ENCODE measurements around the gene FBXL4.

FBXL4 gene

GRCh38 chr6:98904096-98904495 lies 43.6 kb downstream of the FBXL4 start:
- no peaks in the 10 kb centered on the region for H3K27me3 ChIP-seq (ENCODE audit: control insufficient read depth, insufficient read depth, low read length, poor library complexity, severe bottlenecking)
- H3K9me3 ChIP-seq (ENCODE audit: control insufficient read depth, low read length) = no peaks in the 10 kb centered on the region

GRCh38 chr6:98900706-98901105 lies 47.0 kb downstream of the FBXL4 start:
- no peaks in the 10 kb centered on the region for H3K27me3 ChIP-seq (ENCODE audit: control insufficient read depth, insufficient read depth, low read length, poor library complexity, severe bottlenecking)
- H3K9me3 ChIP-seq (ENCODE audit: control insufficient read depth, low read length) = no peaks in the 10 kb centered on the region
- H3K27ac ChIP-seq (ENCODE audit: insufficient read depth, low read depth, low read length, poor library complexity, severe bottlenecking) = no peak overlapping the region
- no peak overlapping the region for H3K4me3 ChIP-seq (ENCODE audit: insufficient read depth, low read depth, low read length)
- H3K4me1 ChIP-seq (ENCODE audit: control insufficient read depth, insufficient read depth, low read length) = peaks cover 6% of the 10 kb centered on the region
- peaks cover 18% of the 10 kb centered on the region for H3K36me3 ChIP-seq (ENCODE audit: control insufficient read depth, insufficient read depth, low read length)
- 95 to 100% methylated on average over 2 of the region's 2 CpGs for WGBS, 2 experiments

More at GRCh38 chr6:98904096-98904495, 43.6 kb downstream of the FBXL4 start:
- H3K36me3 ChIP-seq (ENCODE audit: control insufficient read depth, insufficient read depth, low read length) = peaks cover 13% of the 10 kb centered on the region
- H3K4me3 ChIP-seq (ENCODE audit: insufficient read depth, low read depth, low read length) = no peak overlapping the region
- H3K4me1 ChIP-seq (ENCODE audit: control insufficient read depth, insufficient read depth, low read length) = no peaks in the 10 kb centered on the region
- H3K27ac ChIP-seq (ENCODE audit: insufficient read depth, low read depth, low read length, poor library complexity, severe bottlenecking) = no peak overlapping the region

DNA sequence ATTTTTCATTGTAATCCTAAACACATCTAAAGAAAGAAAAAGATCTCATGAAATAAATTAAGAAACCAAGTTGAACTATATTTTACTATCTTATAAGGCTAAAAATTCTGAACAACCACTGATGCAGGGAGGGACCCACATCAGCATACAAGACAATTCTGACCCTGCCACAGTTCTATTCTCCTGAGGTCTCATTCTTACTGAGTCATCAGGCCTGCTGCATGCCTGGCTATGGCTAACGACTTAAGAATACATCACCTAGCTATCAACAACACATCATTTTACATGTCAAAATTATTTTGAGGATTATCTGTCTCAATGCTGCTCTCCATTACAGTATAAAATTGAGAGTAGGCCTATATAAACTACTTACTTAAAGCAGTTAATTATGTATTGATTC lies 52.9 kb downstream of the FBXL4 start:
- Histone ChIP-seq H3K36me3 (ENCODE audit: control insufficient read depth, insufficient read depth, low read length) (peaks cover 12% of the 10 kb centered on the region), H3K4me1 (ENCODE audit: control insufficient read depth, insufficient read depth, low read length) (peaks cover 6% of the 10 kb centered on the region), H3K27ac (ENCODE audit: insufficient read depth, low read depth, low read length, poor library complexity, severe bottlenecking) (no peak overlapping the region), H3K27me3 (ENCODE audit: control insufficient read depth, insufficient read depth, low read length, poor library complexity, severe bottlenecking) (no peaks in the 10 kb centered on the region), H3K9me3 (ENCODE audit: control insufficient read depth, low read length) (no peaks in the 10 kb centered on the region), H3K4me3 (ENCODE audit: insufficient read depth, low read depth, low read length) (no peak overlapping the region)
- WGBS, 2 experiments = 60 to 89% methylated on average over 1 of the region's 1 CpG

DNA sequence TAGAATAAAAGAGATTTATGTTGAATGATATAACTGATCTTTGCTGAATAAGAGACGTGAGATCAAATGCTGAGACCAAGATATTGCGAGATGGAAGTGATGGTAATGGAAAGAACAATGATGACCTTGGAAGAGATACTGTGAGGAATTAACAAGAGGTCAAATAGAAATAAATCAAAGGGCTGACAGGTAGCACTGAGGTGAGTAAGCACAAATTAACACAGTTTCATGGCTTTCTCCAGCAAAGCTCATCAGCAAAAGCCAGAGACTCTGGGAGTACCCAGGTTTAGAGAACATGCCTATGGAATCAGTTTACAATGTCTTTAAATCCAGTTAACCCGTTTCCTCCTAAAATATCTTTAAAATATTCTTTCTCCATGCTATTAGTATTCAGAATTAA lies 60.1 kb downstream of the FBXL4 start:
- Histone ChIP-seq H3K27ac (ENCODE audit: insufficient read depth, low read depth, low read length, poor library complexity, severe bottlenecking) (no peak overlapping the region), H3K4me3 (ENCODE audit: insufficient read depth, low read depth, low read length) (no peak overlapping the region), H3K36me3 (ENCODE audit: control insufficient read depth, insufficient read depth, low read length) (no peaks in the 10 kb centered on the region), H3K9me3 (ENCODE audit: control insufficient read depth, low read length) (no peaks in the 10 kb centered on the region), H3K27me3 (ENCODE audit: control insufficient read depth, insufficient read depth, low read length, poor library complexity, severe bottlenecking) (no peaks in the 10 kb centered on the region), H3K4me1 (ENCODE audit: control insufficient read depth, insufficient read depth, low read length) (no peaks in the 10 kb centered on the region)
- WGBS, 2 experiments = 91 to 95% methylated on average over 2 to 3 of the region's 3 CpGs

- Histone ChIP-seq H3K9me3 (ENCODE audit: control insufficient read depth, low read length) (no peaks in the 10 kb centered on the region), H3K4me3 (ENCODE audit: insufficient read depth, low read depth, low read length) (no peak overlapping the region), H3K27me3 (ENCODE audit: control insufficient read depth, insufficient read depth, low read length, poor library complexity, severe bottlenecking) (no peaks in the 10 kb centered on the region), H3K36me3 (ENCODE audit: control insufficient read depth, insufficient read depth, low read length) (no peaks in the 10 kb centered on the region), H3K27ac (ENCODE audit: insufficient read depth, low read depth, low read length, poor library complexity, severe bottlenecking) (no peak overlapping the region), H3K4me1 (ENCODE audit: control insufficient read depth, insufficient read depth, low read length) (no peaks in the 10 kb centered on the region)
- WGBS, 2 experiments = 55 to 83% methylated on average over 2 to 3 of the region's 3 CpGs
These were observed 62.4 kb downstream of the FBXL4 start for GRCh38 chr6:98885330-98885729.

- H3K27ac ChIP-seq (ENCODE audit: insufficient read depth, low read depth, low read length, poor library complexity, severe bottlenecking) = no peak overlapping the region
- H3K4me1 ChIP-seq (ENCODE audit: control insufficient read depth, insufficient read depth, low read length) = no peaks in the 10 kb centered on the region
- no peaks in the 10 kb centered on the region for H3K36me3 ChIP-seq (ENCODE audit: control insufficient read depth, insufficient read depth, low read length)
- no peak overlapping the region for H3K4me3 ChIP-seq (ENCODE audit: insufficient read depth, low read depth, low read length)
- no peaks in the 10 kb centered on the region for H3K27me3 ChIP-seq (ENCODE audit: control insufficient read depth, insufficient read depth, low read length, poor library complexity, severe bottlenecking)
- no peaks in the 10 kb centered on the region for H3K9me3 ChIP-seq (ENCODE audit: control insufficient read depth, low read length)
These were observed 67.3 kb downstream of the FBXL4 start for GRCh38 chr6:98880486-98880885.

DNA sequence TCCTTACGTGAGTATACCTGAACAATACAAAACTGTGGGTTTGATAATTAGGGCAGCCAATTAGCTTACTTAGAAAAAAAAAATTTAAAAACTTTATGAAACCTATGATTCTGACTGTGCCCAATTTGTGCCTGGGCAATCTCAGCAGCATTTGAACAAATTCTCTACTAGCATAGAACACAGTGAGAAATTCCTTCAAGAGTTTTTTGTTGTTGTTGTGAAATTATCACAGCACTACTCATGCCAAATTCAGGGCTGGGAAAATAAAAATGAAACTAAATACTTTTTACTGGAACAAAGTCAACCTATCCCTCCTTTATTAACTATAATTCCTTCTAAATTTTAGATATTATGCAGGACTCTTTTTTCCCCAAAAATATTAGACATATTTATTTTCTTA lies 70.5 kb downstream of the FBXL4 start:
- 60 to 82% methylated on average over 1 of the region's 1 CpG for WGBS, 2 experiments
- no peaks in the 10 kb centered on the region for H3K36me3 ChIP-seq (ENCODE audit: control insufficient read depth, insufficient read depth, low read length)
- no peaks in the 10 kb centered on the region for H3K27me3 ChIP-seq (ENCODE audit: control insufficient read depth, insufficient read depth, low read length, poor library complexity, severe bottlenecking)
- no peak overlapping the region for H3K27ac ChIP-seq (ENCODE audit: insufficient read depth, low read depth, low read length, poor library complexity, severe bottlenecking)
- no peaks in the 10 kb centered on the region for H3K9me3 ChIP-seq (ENCODE audit: control insufficient read depth, low read length)
- no peak overlapping the region for H3K4me3 ChIP-seq (ENCODE audit: insufficient read depth, low read depth, low read length)
- no peaks in the 10 kb centered on the region for H3K4me1 ChIP-seq (ENCODE audit: control insufficient read depth, insufficient read depth, low read length)

DNA sequence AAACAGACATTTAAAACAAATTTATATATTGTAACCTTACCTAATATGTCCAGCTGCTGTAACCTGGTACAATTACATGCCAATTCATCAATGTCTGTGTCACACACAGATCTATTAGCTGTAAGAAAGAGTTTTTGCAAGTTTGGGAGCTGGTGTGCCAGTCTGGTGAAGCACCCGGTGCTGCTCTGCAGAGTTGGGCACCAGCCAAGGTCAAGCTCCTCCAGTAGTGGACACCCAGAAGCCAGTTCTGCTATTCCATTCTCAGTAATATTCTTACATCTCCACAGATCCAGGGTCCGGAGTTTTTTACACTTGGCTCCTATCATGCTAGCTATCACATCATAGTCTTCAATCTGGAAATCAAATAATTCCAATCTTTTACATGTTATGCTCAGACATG lies 72.4 kb downstream of the FBXL4 start:
- WGBS, 2 experiments = 93 to 94% methylated on average over 2 of the region's 2 CpGs
- Histone ChIP-seq H3K4me3 (ENCODE audit: insufficient read depth, low read depth, low read length) (no peak overlapping the region), H3K9me3 (ENCODE audit: control insufficient read depth, low read length) (no peaks in the 10 kb centered on the region), H3K4me1 (ENCODE audit: control insufficient read depth, insufficient read depth, low read length) (no peaks in the 10 kb centered on the region), H3K27me3 (ENCODE audit: control insufficient read depth, insufficient read depth, low read length, poor library complexity, severe bottlenecking) (no peaks in the 10 kb centered on the region), H3K36me3 (ENCODE audit: control insufficient read depth, insufficient read depth, low read length) (no peaks in the 10 kb centered on the region), H3K27ac (ENCODE audit: insufficient read depth, low read depth, low read length, poor library complexity, severe bottlenecking) (no peak overlapping the region)

GRCh38 chr6:98871821-98872220 lies 75.9 kb downstream of the FBXL4 start:
- H3K27me3 ChIP-seq (ENCODE audit: control insufficient read depth, insufficient read depth, low read length, poor library complexity, severe bottlenecking) = no peaks in the 10 kb centered on the region
- H3K36me3 ChIP-seq (ENCODE audit: control insufficient read depth, insufficient read depth, low read length) = no peaks in the 10 kb centered on the region
- no peak overlapping the region for H3K27ac ChIP-seq (ENCODE audit: insufficient read depth, low read depth, low read length, poor library complexity, severe bottlenecking)
- no peaks in the 10 kb centered on the region for H3K4me1 ChIP-seq (ENCODE audit: control insufficient read depth, insufficient read depth, low read length)
- no peaks in the 10 kb centered on the region for H3K9me3 ChIP-seq (ENCODE audit: control insufficient read depth, low read length)
- no peak overlapping the region for H3K4me3 ChIP-seq (ENCODE audit: insufficient read depth, low read depth, low read length)
- WGBS, 2 experiments = 84 to 93% methylated on average over 3 of the region's 3 CpGs

GRCh38 chr6:98871057-98871456 lies 76.7 kb downstream of the FBXL4 start:
- H3K36me3 ChIP-seq (ENCODE audit: control insufficient read depth, insufficient read depth, low read length) = no peaks in the 10 kb centered on the region
- 94% methylated on average over 2 to 3 of the region's 3 CpGs for WGBS, 2 experiments
- no peaks in the 10 kb centered on the region for H3K9me3 ChIP-seq (ENCODE audit: control insufficient read depth, low read length)
- no peak overlapping the region for H3K27ac ChIP-seq (ENCODE audit: insufficient read depth, low read depth, low read length, poor library complexity, severe bottlenecking)
- no peak overlapping the region for H3K4me3 ChIP-seq (ENCODE audit: insufficient read depth, low read depth, low read length)
- H3K4me1 ChIP-seq (ENCODE audit: control insufficient read depth, insufficient read depth, low read length) = no peaks in the 10 kb centered on the region
- no peaks in the 10 kb centered on the region for H3K27me3 ChIP-seq (ENCODE audit: control insufficient read depth, insufficient read depth, low read length, poor library complexity, severe bottlenecking)

GRCh38 chr6:98864497-98864896 lies 83.2 kb downstream of the FBXL4 start:
- WGBS, 2 experiments = 91 to 94% methylated on average over 6 of the region's 6 CpGs
- H3K4me1 ChIP-seq (ENCODE audit: control insufficient read depth, insufficient read depth, low read length) = no peaks in the 10 kb centered on the region
- no peak overlapping the region for H3K4me3 ChIP-seq (ENCODE audit: insufficient read depth, low read depth, low read length)
- H3K36me3 ChIP-seq (ENCODE audit: control insufficient read depth, insufficient read depth, low read length) = no peaks in the 10 kb centered on the region
- no peak overlapping the region for H3K27ac ChIP-seq (ENCODE audit: insufficient read depth, low read depth, low read length, poor library complexity, severe bottlenecking)
- H3K27me3 ChIP-seq (ENCODE audit: control insufficient read depth, insufficient read depth, low read length, poor library complexity, severe bottlenecking) = no peaks in the 10 kb centered on the region
- H3K9me3 ChIP-seq (ENCODE audit: control insufficient read depth, low read length) = no peaks in the 10 kb centered on the region
